AG04450 (cell line): Measurements from ENCODE around the gene RNF121. TPM values are rescaled to one million over a fixed set of nuclear protein-coding genes. Genes with fewer than 3 reads are reported as not detected.
A peak's percentile ranks its signal among the peaks of the same experiment; 100 is the strongest.

Experiments
- CTCF ChIA-PET: fragments of 300-600, 350-600 bp; formaldehyde crosslinking; extraction: SDS; loops from one replicate; lab custom pipeline; 2022; ENCODE audit warnings: antibody characterized with exemption, inconsistent platforms; lab: Charles Lee
- POLR2A ChIA-PET: fragments of 350-600 bp; formaldehyde crosslinking; extraction: SDS; loops from one replicate; lab custom pipeline; 2021; ENCODE audit warnings: antibody characterized with exemption, inconsistent platforms; lab: Yijun Ruan, JAX
- DNase-seq: peaks from one replicate; pipeline ENCODE4 v3.0.0-alpha.2; 2011; ENCODE audit warnings: low read depth, low spot score
- H3K27ac ChIP-seq: one replicate; pipeline ENCODE4 v1.5.1; 2012; ENCODE audit warnings: low read depth, low read length, control low read depth
- H3K27me3 ChIP-seq: one replicate; pipeline ENCODE4 v1.6.0; 2012; ENCODE audit warnings: low read length; ENCODE audit not compliant: control insufficient read depth, insufficient read depth
- H3K4me3 ChIP-seq: 2 replicates; pipeline ENCODE4 v1.5.1; 2011; ENCODE audit warnings: mild to moderate bottlenecking, low read depth, low read length, control low read depth
- H3K9me3 ChIP-seq: 2 replicates; pipeline ENCODE4 v1.5.1; 2012; ENCODE audit warnings: low read length; ENCODE audit not compliant: control insufficient read depth, insufficient read depth
- polyA plus RNA-seq: library from polyadenylated mRNA; depleted of rRNA; stranded (reverse); fragments of >200 nt; gene quantifications from 2 replicates; pipeline ENCODE4 v1.2.3, GENCODE V29; 2011
- TF ChIP-seq, protein P1 (sequence below): IDR thresholded peaks from 2 replicates; pipeline ENCODE4 v1.5.1; 2011; ENCODE audit warnings: low read depth, low read length, control low read depth, inconsistent platforms

RNF121 gene
- polyA plus RNA-seq, 1 experiment: 47.8 TPM

DNA sequence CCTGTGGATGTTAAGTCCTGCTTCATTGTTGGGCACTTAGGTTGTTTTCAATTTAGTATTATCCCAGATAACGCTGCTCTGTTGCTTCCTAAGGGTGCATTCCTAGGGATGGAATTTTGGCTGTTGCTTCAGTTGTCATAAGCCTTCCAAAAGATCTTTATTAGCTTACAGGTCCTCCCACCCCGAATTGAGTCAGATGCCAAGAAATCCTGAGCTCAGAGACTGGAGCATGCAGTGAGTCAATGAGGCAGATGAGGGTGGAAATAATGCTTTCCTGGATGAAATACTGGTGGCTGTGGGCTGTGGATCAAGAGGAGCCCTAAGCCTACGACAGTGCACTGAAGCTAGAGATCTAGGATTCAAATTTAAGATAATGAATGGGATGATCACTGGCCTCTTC, 59.2 kb downstream of the RNF121 start:
- no peaks in the 10 kb centered on the region for H3K27me3 ChIP-seq
- no peak overlapping the region for H3K4me3 ChIP-seq
- ChIA-PET CTCF (interaction anchor here (0.6 to 7.1 kb wide), 3 partner anchors 10 to 484 kb away, joined by 3 to 53 read pairs (median 3); no protein-coding TSS in a partner anchor), POLR2A (interaction anchor here (1.3 kb wide), 1 partner anchor 14 kb away, joined by 6 read pairs; no protein-coding TSS in a partner anchor)
- DNase-seq: peak; percentile 59
- H3K9me3 ChIP-seq: no peaks in the 10 kb centered on the region
- TF ChIP-seq, protein P1, sequence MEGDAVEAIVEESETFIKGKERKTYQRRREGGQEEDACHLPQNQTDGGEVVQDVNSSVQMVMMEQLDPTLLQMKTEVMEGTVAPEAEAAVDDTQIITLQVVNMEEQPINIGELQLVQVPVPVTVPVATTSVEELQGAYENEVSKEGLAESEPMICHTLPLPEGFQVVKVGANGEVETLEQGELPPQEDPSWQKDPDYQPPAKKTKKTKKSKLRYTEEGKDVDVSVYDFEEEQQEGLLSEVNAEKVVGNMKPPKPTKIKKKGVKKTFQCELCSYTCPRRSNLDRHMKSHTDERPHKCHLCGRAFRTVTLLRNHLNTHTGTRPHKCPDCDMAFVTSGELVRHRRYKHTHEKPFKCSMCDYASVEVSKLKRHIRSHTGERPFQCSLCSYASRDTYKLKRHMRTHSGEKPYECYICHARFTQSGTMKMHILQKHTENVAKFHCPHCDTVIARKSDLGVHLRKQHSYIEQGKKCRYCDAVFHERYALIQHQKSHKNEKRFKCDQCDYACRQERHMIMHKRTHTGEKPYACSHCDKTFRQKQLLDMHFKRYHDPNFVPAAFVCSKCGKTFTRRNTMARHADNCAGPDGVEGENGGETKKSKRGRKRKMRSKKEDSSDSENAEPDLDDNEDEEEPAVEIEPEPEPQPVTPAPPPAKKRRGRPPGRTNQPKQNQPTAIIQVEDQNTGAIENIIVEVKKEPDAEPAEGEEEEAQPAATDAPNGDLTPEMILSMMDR: no peak
- peak overlapping the region; percentile 57 for H3K27ac ChIP-seq

DNA sequence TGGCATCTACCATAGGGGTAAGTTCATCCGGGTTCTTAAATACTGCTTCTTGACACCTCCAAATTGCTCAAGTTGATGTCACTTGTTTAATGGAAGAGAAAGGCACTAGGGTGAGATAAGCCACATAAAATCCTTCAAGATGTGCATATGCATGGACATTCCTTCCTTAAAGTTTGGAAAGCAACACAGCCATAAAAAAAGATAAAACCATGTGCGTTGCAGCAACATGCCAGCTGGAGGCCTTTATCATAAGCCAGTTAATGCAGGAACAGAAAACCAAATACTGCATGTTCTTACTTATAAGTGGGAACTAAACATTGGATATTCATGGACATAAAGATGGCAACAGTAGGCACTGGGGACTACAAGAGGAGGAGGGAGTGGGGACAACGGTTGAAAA, 61.9 kb downstream of the RNF121 start:
- no peak overlapping the region for H3K27ac ChIP-seq
- H3K27me3 ChIP-seq: no peaks in the 10 kb centered on the region
- no peak overlapping the region for H3K4me3 ChIP-seq
- POLR2A ChIA-PET: no interaction called here
- no peaks in the 10 kb centered on the region for H3K9me3 ChIP-seq
- DNase-seq: no peak
- TF ChIP-seq, protein P1: no peak
- CTCF ChIA-PET: interaction anchor here (7.1 kb wide), 1 partner anchor 13 kb away, joined by 53 read pairs; no protein-coding TSS in a partner anchor

DNA sequence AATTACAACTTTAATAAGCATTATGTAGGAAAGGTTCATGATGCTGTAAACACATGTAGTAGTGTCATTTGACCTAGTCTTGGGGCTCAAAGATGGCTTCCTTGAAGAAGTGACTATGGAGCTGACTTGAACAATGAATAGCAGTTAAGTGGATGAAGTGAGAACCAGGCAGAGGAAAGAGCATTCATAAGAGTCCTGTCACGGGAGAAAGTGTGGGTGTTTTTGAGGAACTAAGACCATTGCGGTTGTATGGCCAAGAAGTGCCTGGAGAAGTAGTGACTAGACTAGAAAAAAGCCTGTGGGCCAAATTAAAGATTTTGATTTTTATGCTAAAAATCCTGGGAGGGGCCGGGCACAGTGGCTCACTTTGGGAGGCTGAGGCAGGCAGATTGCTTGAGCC, 62.6 kb downstream of the RNF121 start:
- Histone ChIP-seq H3K27ac (no peak overlapping the region), H3K27me3 (no peaks in the 10 kb centered on the region), H3K9me3 (no peaks in the 10 kb centered on the region), H3K4me3 (no peak overlapping the region)
- ChIA-PET POLR2A (no interaction called here), CTCF (interaction anchor here (7.1 kb wide), 1 partner anchor 13 kb away, joined by 53 read pairs; no protein-coding TSS in a partner anchor)
- TF ChIP-seq, protein P1: no peak
- DNase-seq: no peak

DNA sequence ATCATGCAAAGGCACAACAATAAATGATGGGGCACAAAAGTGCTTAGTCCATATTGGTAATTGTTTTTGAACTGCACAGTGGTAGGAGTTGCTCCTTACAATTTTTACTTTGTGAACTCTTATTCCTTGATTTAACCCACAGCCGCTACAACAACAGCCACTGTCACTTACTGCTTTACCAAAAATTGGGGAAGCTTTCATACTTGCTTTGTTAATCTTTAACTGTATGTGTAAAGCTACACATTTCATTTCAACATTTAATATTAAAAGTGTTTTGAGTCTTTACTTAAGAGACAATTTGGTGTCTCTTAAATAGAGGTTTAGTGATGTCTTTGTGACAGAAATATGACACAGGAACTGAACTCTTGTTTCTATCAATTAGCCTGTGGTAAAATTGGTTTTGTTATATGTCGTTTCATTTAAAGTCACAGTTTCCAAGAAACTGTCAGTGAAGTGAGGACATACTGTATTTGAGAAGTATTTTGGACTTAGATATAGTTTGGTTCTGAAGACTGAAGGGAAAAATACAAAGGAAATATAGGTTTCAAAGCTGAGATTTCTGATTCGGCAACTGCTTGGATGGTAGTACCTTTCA, 63.4 kb downstream of the RNF121 start:
- DNase-seq: no peak
- H3K27me3 ChIP-seq: no peaks in the 10 kb centered on the region
- ChIA-PET POLR2A (no interaction called here), CTCF (interaction anchor here (7.1 kb wide), 1 partner anchor 14 kb away, joined by 53 read pairs; no protein-coding TSS in a partner anchor)
- no peaks in the 10 kb centered on the region for H3K9me3 ChIP-seq
- H3K4me3 ChIP-seq: no peak overlapping the region
- TF ChIP-seq, protein P1: no peak
- no peak overlapping the region for H3K27ac ChIP-seq

DNA sequence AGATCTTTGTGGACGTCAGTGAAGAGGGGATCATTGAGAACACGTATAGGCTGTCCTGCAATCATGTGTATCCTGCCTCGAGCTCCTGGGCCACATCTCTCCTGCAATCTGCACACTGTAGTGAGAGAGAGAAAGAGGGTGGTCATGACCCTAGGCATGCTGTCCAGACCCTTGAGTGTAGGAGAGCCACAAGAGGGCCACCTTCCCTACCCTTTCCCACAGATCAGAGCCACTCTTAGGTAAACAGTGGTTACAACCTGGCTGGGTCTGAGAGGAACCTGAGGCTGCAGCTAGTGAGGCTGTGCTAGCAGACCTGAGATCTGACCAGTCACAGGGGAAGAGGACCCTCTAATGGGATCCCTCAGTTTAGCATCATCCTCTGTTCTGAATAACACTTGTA, 65.9 kb downstream of the RNF121 start:
- no peak for DNase-seq
- TF ChIP-seq, protein P1: no peak
- Histone ChIP-seq H3K27ac (no peak overlapping the region), H3K4me3 (no peak overlapping the region), H3K9me3 (no peaks in the 10 kb centered on the region), H3K27me3 (no peaks in the 10 kb centered on the region)
- POLR2A ChIA-PET: no interaction called here
- CTCF ChIA-PET: interaction anchor here (0.5 to 1.7 kb wide), 3 partner anchors 17 to 296 kb away, joined by 3 to 7 read pairs (median 5); no protein-coding TSS in a partner anchor
